C4-2B (cell line): ENCODE measurements around the gene C1orf232.

Experiments used
- CTCF ChIP-seq: fragments of 450-650 bp; conservative IDR thresholded peaks from 2 replicates; pipeline ENCODE4 v1.5.1; 2017; ENCODE audit warnings: mild to moderate bottlenecking
- ZFX ChIP-seq: fragments of 450-650 bp; IDR thresholded peaks from 2 replicates; pipeline ENCODE4 v1.6.1; 2017

GRCh38 chr1:26203642-26204318 lies 35.0 kb upstream of the C1orf232 start:
- no peak for TF ChIP-seq CTCF
- TF ChIP-seq ZFX, result no peak
